GM12872 (cell line): ENCODE measurements around the gene MGME1.

Source experiments
- TF ChIP-seq, protein P1 (sequence below): IDR thresholded peaks from 3 replicates; pipeline ENCODE4 v1.5.1; 2011; ENCODE audit warnings: low read depth, mild to moderate bottlenecking, low read length, moderate library complexity; ENCODE audit not compliant: insufficient read depth

MGME1 gene

DNA sequence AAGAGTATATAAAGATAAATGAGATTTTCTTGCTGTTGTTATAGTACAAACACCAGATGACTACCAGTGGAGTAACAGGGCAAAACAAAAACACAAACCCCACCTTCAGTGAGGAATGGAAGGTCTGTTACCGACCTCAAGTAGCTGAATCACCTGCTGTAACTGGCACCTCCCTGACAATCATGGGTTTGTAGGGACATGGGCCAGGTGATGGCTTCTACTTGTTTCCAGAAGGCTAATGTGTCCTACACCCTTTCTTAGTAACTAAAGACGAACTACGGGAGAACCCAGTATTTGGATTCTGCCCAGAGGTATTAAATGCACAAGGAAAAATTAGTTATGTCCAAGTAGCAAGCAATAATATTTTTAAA lies 27.0 kb upstream of the MGME1 start:
- TF ChIP-seq, protein P1, sequence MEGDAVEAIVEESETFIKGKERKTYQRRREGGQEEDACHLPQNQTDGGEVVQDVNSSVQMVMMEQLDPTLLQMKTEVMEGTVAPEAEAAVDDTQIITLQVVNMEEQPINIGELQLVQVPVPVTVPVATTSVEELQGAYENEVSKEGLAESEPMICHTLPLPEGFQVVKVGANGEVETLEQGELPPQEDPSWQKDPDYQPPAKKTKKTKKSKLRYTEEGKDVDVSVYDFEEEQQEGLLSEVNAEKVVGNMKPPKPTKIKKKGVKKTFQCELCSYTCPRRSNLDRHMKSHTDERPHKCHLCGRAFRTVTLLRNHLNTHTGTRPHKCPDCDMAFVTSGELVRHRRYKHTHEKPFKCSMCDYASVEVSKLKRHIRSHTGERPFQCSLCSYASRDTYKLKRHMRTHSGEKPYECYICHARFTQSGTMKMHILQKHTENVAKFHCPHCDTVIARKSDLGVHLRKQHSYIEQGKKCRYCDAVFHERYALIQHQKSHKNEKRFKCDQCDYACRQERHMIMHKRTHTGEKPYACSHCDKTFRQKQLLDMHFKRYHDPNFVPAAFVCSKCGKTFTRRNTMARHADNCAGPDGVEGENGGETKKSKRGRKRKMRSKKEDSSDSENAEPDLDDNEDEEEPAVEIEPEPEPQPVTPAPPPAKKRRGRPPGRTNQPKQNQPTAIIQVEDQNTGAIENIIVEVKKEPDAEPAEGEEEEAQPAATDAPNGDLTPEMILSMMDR: no peak

DNA sequence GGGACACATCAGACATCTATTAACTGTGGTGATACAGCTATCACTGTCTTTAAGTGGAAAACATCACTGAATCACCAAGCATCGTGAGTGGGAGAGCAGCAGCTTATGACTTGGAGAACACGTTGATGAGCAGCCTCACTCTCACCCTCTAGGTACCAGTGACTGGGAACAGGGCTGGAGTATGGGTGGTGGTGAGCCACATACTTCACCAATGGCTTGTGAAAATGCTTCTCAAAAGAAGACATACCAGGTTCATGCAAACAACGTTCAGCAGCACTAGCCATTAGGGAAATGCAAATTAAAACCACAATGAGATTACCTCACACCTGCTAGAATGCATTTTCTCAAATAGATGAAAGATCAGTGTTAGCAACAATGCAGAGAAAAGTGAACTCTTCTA lies 25.5 kb upstream of the MGME1 start:
- TF ChIP-seq, protein P1: no peak

DNA sequence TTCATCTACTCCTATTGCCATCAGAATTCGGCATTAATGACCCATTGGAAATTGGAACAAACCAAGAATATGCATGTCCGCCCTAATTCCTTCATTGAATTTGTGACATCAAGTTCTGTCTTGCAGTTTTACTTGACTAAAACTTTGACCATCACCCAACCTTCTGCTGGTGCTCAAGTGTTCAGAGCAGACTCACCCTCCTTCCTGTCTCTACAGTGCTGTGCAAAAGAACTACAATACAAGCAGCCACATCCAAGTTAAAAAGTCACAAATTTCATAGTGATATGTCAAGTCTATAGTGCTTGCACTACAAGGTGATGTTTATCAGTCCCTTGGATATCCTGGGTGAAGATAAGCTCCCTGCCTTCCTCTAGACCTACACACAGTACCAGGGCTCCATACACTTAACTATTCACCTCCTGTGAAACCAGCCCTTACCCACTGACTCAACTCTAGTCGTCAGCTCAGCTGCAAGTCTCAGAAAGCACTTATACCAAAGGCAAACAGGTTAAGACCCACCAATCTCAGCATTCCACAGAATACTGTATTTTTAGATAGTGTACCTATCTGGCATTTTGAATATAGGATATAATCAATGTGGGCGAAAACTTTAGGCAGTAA lies 23.9 kb upstream of the MGME1 start:
- TF ChIP-seq, protein P1: no peak

DNA sequence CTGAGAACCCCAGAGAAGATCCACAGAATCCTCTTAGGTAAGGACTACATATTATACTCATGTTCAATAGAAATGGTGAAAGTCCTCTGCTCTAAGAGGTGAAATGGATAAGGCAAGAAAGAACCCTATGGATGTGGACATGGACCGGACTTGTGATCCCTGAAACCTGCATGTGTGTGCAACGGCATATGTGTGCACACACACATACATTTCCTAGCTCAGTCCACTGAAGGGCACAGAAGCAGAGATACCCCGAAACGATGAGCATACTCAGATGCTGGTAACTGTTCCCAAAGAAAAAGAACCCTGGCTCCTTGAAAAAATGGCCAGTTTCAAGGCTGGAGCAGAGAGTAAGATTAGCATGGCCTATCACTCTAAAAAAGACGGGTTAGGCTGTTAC lies 22.8 kb upstream of the MGME1 start:
- TF ChIP-seq, protein P1: no peak

DNA sequence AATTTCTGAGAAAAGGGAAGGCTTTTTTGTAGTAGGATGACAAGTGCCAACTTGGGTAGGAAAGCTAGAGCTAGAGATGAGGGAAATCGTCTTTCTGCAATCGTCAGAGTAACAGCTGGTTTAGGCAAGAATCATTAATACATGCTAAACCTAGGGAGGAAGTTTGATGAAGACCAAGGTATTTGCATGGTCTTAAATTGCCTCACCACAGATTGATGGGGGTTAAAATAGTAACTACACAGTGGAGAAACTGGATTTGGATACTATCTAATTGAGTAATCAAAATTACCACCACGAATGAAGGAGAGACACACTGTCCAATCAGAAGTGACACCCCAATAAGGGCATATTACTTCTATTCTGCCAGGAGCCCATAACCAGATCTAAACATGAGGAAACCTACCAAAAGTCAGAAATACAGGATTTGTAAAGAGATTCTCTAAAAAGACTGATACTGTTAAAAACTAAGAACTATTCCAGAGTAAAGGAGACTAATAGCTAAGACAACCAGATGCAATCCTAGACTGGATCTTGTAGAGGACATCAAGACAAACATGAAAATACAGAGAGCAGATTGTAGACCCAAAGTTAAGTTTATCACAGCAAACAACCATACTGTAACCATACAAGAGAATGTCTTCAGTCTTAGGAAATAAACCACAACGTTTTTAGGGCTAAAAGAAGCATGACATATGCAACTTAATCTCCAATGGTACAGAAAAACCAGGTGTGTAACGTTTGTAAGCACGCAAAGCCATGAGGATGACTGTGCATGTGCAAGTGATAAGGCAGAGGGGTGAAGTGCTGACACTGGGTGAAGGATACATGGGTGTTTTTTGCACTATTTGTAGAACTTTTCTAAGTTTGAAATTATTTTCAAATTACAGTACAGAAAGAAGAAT lies 22.0 kb upstream of the MGME1 start:
- TF ChIP-seq, protein P1: no peak

DNA sequence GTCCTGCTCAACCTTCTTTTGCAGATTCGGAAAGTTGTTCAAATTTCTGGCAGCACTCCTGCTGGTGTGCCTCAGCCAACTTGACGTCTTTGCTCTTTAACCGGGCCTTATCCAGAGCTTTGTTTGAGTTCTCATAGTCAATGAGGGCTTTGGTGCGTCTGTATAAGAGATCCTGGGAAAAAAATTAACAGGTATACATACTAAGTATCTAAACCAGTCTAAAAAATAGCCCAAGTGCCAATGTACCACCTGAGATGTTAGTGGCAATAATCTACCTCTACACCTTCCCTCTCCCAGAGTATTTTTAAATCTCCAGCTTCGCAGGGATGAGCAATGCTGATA lies 21.4 kb upstream of the MGME1 start:
- TF ChIP-seq, protein P1: no peak

DNA sequence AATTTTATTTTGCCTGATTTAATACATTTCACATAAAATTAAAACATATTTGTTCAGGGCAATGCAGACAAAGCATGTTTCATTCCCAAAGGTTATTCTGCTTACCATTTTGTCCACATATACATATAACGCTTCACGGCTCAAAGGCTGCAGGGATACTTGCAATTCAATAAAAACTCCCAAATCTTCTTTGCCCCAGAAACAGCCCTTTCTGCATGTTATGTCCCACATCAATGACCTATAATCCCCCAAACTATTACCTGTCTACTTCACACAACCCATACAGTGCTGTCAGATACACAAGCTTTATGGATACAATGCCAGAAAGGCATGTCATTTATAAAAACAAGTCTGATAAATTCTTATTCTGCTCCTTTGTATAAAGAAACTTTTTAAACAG lies 20.4 kb upstream of the MGME1 start:
- TF ChIP-seq, protein P1: no peak
